G401 (cell line): ENCODE data around the gene GBE1. TPM values are rescaled to one million over a fixed set of nuclear protein-coding genes. Genes with fewer than 3 reads are reported as not detected.
"Not testable (repeated sequence)": the region's sequence is repeated elsewhere in the genome, so short reads cannot be mapped to it uniquely, and the experiment has no call there.

ENCODE experiments used
- DNase-seq: peaks from one replicate; pipeline ENCODE4 v3.0.0-alpha.2; 2015; ENCODE audit warnings: low spot score
- in situ Hi-C: cut with HindIII; loops from 2 replicates; pipeline ENCODE4 v1.10.0; 2016; ENCODE audit warnings: low sequenced_read_pairs, mixed read lengths
- total RNA-seq: library from RNA; depleted of rRNA; stranded (reverse); fragments of >200 nt; shearing (Covaris generic); gene quantifications from 2 replicates; pipeline ENCODE4 v1.2.3, GENCODE V29; 2014; rRNA removed

GBE1 gene
- total RNA-seq, result 11.8 and 12.6 TPM in 2 replicates

GRCh38 chr3:81760924-81761903 lies at the start of gene GBE1:
Gene GBE1, minus strand, starts transcription at chr3:81761645. Its CDS starts 128 bp downstream, at chr3:81761517.
- peak; percentile 87 for DNase-seq

GRCh38 chr3:81808900-81809299 lies 47.5 kb upstream of the GBE1 start:
- in situ Hi-C loops, result no loop called here
- no peak for DNase-seq

More at GRCh38 chr3:81760924-81761903, at the start of gene GBE1:
- in situ Hi-C loops, result no loop called here

- in situ Hi-C loops, result no loop called here
- DNase-seq, result no peak
Measured at GRCh38 chr3:81799403-81799802, 38.0 kb upstream of the GBE1 start.

GRCh38 chr3:81793410-81793809 lies 32.0 kb upstream of the GBE1 start:
- in situ Hi-C loops, result no loop called here
- no peak for DNase-seq

GRCh38 chr3:81790117-81790516 lies 28.7 kb upstream of the GBE1 start:
- in situ Hi-C loops, result no loop called here

GRCh38 chr3:81789691-81790090 lies 28.2 kb upstream of the GBE1 start:
- no peak for DNase-seq
- in situ Hi-C loops, result no loop called here

More at GRCh38 chr3:81790117-81790516, 28.7 kb upstream of the GBE1 start:
- no peak for DNase-seq

GRCh38 chr3:81788610-81789009 lies 27.2 kb upstream of the GBE1 start:
- in situ Hi-C loops, result no loop called here

GRCh38 chr3:81788044-81788443 lies 26.6 kb upstream of the GBE1 start:
- in situ Hi-C loops, result no loop called here
- DNase-seq, result no peak

More at GRCh38 chr3:81788610-81789009, 27.2 kb upstream of the GBE1 start:
- DNase-seq, result no peak

GRCh38 chr3:81782585-81782984 lies 21.1 kb upstream of the GBE1 start:
- DNase-seq, result no peak
- in situ Hi-C loops, result no loop called here

- in situ Hi-C loops, result no loop called here
- DNase-seq, result no peak
Measured at GRCh38 chr3:81778678-81779182, 17.3 kb upstream of the GBE1 start.

- no peak for DNase-seq
- in situ Hi-C loops, result no loop called here
Measured at GRCh38 chr3:81776643-81777042, 15.2 kb upstream of the GBE1 start.

- DNase-seq, result no peak
- in situ Hi-C loops, result no loop called here
Measured at GRCh38 chr3:81770710-81771109, 9.3 kb upstream of the GBE1 start.

- in situ Hi-C loops, result no loop called here
Measured at GRCh38 chr3:81769299-81769698, 7.9 kb upstream of the GBE1 start.

GRCh38 chr3:81767250-81767859 lies 5.9 kb upstream of the GBE1 start:
- in situ Hi-C loops, DNase-seq: not testable (repeated sequence)

More at GRCh38 chr3:81769299-81769698, 7.9 kb upstream of the GBE1 start:
- no peak for DNase-seq

GRCh38 chr3:81765400-81765799 lies 4.0 kb upstream of the GBE1 start:
- in situ Hi-C loops, result no loop called here
- no peak for DNase-seq

- DNase-seq, result no peak
- in situ Hi-C loops, result no loop called here
Measured at GRCh38 chr3:81764665-81765064, 3.2 kb upstream of the GBE1 start.

GRCh38 chr3:81764002-81764401 lies 2.6 kb upstream of the GBE1 start:
- DNase-seq, result no peak
- in situ Hi-C loops, result no loop called here

- in situ Hi-C loops, result no loop called here
- no peak for DNase-seq
Measured at GRCh38 chr3:81763001-81763400, 1.6 kb upstream of the GBE1 start.

GRCh38 chr3:81761904-81762580 lies 597 bp upstream of the GBE1 start:
- in situ Hi-C loops, result no loop called here
- peak; percentile 51 for DNase-seq
